C4-2B (cell line): ENCODE results near the gene DOCK10.

Experiments
- CTCF ChIP-seq: fragments of 450-650 bp; conservative IDR thresholded peaks from 2 replicates; pipeline ENCODE4 v1.5.1; 2017; ENCODE audit warnings: mild to moderate bottlenecking
- ZFX ChIP-seq: fragments of 450-650 bp; IDR thresholded peaks from 2 replicates; pipeline ENCODE4 v1.6.1; 2017

GRCh38 chr2:225052703-225053102, 10.4 kb upstream of the DOCK10 start:
- TF ChIP-seq CTCF (no peak), ZFX (no peak)
